Hepatocyte (in vitro differentiated cells): ENCODE measurements around the gene GART. TPM values are rescaled to one million over a fixed set of nuclear protein-coding genes. Genes with fewer than 3 reads are reported as not detected.

Source experiments
- DNase-seq: peaks from one replicate; pipeline ENCODE4 v3.0.0-alpha.2; 2016; ENCODE audit warnings: low spot score
- H2AFZ ChIP-seq: fragments of 200-600 bp; sonication (generic); 2 replicates; pipeline ENCODE4 v1.6.0; 2016; ENCODE audit warnings: antibody characterized with exemption, mild to moderate bottlenecking
- H3K27ac ChIP-seq: fragments of 200-600 bp; sonication (generic); 2 replicates; pipeline ENCODE4 v1.5.1; 2016; ENCODE audit warnings: mild to moderate bottlenecking
- H3K27me3 ChIP-seq: fragments of 200-600 bp; sonication (generic); 2 replicates; pipeline ENCODE4 v1.6.1; 2016
- H3K36me3 ChIP-seq: fragments of 200-600 bp; sonication (generic); replicated peaks from 2 replicates; pipeline ENCODE4 v1.5.1; 2016; ENCODE audit warnings: low read depth; ENCODE audit not compliant: insufficient read depth
- H3K4me1 ChIP-seq: fragments of 200-600 bp; sonication (generic); 2 replicates; pipeline ENCODE4 v1.5.1; 2016; ENCODE audit warnings: mild to moderate bottlenecking, moderate library complexity; ENCODE audit not compliant: insufficient read depth
- H3K4me2 ChIP-seq: fragments of 200-600 bp; sonication (generic); 2 replicates; pipeline ENCODE4 v1.6.0; 2016
- H3K4me3 ChIP-seq: fragments of 200-600 bp; sonication (generic); 2 replicates; pipeline ENCODE4 v1.5.1; 2016; ENCODE audit warnings: mild to moderate bottlenecking
- H3K79me2 ChIP-seq: fragments of 200-600 bp; sonication (generic); 2 replicates; pipeline ENCODE4 v1.6.0; 2017; ENCODE audit warnings: mild to moderate bottlenecking
- H3K9me2 ChIP-seq: fragments of 200-600 bp; sonication (generic); replicated peaks from 2 replicates; pipeline ENCODE4 v1.6.0; 2017; ENCODE audit warnings: mild to moderate bottlenecking; ENCODE audit not compliant: insufficient read depth
- H3K9me3 ChIP-seq: fragments of 200-600 bp; sonication (generic); 2 replicates; pipeline ENCODE4 v1.5.1; 2016; ENCODE audit warnings: low read depth, mild to moderate bottlenecking
- H4K20me1 ChIP-seq: fragments of 200-600 bp; sonication (generic); 2 replicates; pipeline ENCODE4 v1.6.0; 2016; ENCODE audit warnings: mild to moderate bottlenecking; ENCODE audit not compliant: insufficient read depth, poor library complexity, severe bottlenecking
- CTCF ChIP-seq: fragments of 200-600 bp; sonication (generic); IDR thresholded peaks from 2 replicates; pipeline ENCODE4 v1.5.1; 2016; ENCODE audit warnings: antibody characterized with exemption, mild to moderate bottlenecking; ENCODE audit not compliant: poor library complexity
- EZH2 ChIP-seq: fragments of 200-600 bp; sonication (generic); IDR thresholded peaks from 2 replicates; pipeline ENCODE4 v1.6.1; 2016; ENCODE audit warnings: antibody characterized with exemption, mild to moderate bottlenecking, borderline replicate concordance
- EZH2phosphoT487 ChIP-seq: fragments of 200-600 bp; sonication (generic); IDR thresholded peaks from one replicate; pipeline ENCODE4 v1.6.1; 2018; ENCODE audit warnings: antibody characterized with exemption, mild to moderate bottlenecking, low read depth, moderate library complexity; ENCODE audit not compliant: unreplicated experiment, severe bottlenecking
- WGBS: methylation state at CpG from one replicate; pipeline ENCODE4 v1.1.6; 2016; ENCODE audit warnings: low lambda C conversion rate; ENCODE audit errors: missing lambda C conversion rate; 5-methylcytosine and 5-hydroxymethylcytosine counted together
- polyA plus RNA-seq: library from polyadenylated mRNA; unstranded; fragments of >200 nt; fragmentation: Nextera tagmentation; extraction: Ambion mirVana; gene quantifications from 2 replicates; pipeline ENCODE4 v1.2.1, GENCODE V29; 2016
- total RNA-seq: library from RNA; depleted of rRNA; stranded (reverse); fragments of >200 nt; gene quantifications from 2 replicates; pipeline ENCODE4 v1.2.3, GENCODE V29; 2014

The GART gene
- total and polyA plus RNA-seq, 2 experiments from 2014 or later: 41.6 to 83.3 TPM

GRCh38 chr21:33572350-33572749 lies 30.4 kb upstream of the GART start:
- Histone ChIP-seq H3K27me3 (no peaks in the 10 kb centered on the region), H4K20me1 (no peaks in the 10 kb centered on the region), H3K9me3 (no peaks in the 10 kb centered on the region), H3K36me3 (no peaks in the 10 kb centered on the region), H3K27ac (no peak overlapping the region), H2AFZ (no peak overlapping the region), H3K4me3 (no peak overlapping the region), H3K4me1 (peaks cover 6% of the 10 kb centered on the region), H3K79me2 (peaks cover 23% of the 10 kb centered on the region), H3K9me2 (no peaks in the 10 kb centered on the region), H3K4me2 (no peak overlapping the region)
- no peak for DNase-seq
- 73% methylated on average over 3 of the region's 3 CpGs for WGBS
- TF ChIP-seq CTCF: no peak
- no peak for TF ChIP-seq EZH2
- no peak for TF ChIP-seq EZH2phosphoT487

GRCh38 chr21:33569991-33570390 lies 28.1 kb upstream of the GART start:
- Histone ChIP-seq H3K4me2 (no peak overlapping the region), H4K20me1 (peaks cover 10% of the 10 kb centered on the region), H3K9me2 (no peaks in the 10 kb centered on the region), H3K27ac (no peak overlapping the region), H3K9me3 (no peaks in the 10 kb centered on the region), H3K4me1 (no peaks in the 10 kb centered on the region), H3K4me3 (no peak overlapping the region), H2AFZ (no peak overlapping the region), H3K27me3 (no peaks in the 10 kb centered on the region), H3K36me3 (no peaks in the 10 kb centered on the region), H3K79me2 (peaks cover 47% of the 10 kb centered on the region)
- WGBS: 93% methylated on average over 5 of the region's 5 CpGs
- no peak for DNase-seq
- TF ChIP-seq EZH2 (no peak), CTCF (no peak), EZH2phosphoT487 (no peak)

GRCh38 chr21:33568448-33568847 lies 26.5 kb upstream of the GART start:
- Histone ChIP-seq H3K9me3 (no peaks in the 10 kb centered on the region), H3K27me3 (no peaks in the 10 kb centered on the region), H3K79me2 (peaks cover 62% of the 10 kb centered on the region), H3K27ac (no peak overlapping the region), H3K9me2 (no peaks in the 10 kb centered on the region), H3K4me2 (no peak overlapping the region), H4K20me1 (peaks cover 14% of the 10 kb centered on the region), H3K4me3 (no peak overlapping the region), H3K36me3 (no peaks in the 10 kb centered on the region), H3K4me1 (no peaks in the 10 kb centered on the region), H2AFZ (no peak overlapping the region)
- no peak for DNase-seq
- no peak for TF ChIP-seq EZH2
- no peak for TF ChIP-seq EZH2phosphoT487
- TF ChIP-seq CTCF: no peak
- 97% methylated on average over 2 of the region's 2 CpGs for WGBS

GRCh38 chr21:33567914-33568313 lies 26.0 kb upstream of the GART start:
- Histone ChIP-seq H3K4me2 (no peak overlapping the region), H3K9me2 (no peaks in the 10 kb centered on the region), H3K4me3 (no peak overlapping the region), H3K36me3 (no peaks in the 10 kb centered on the region), H3K9me3 (no peaks in the 10 kb centered on the region), H3K27ac (no peak overlapping the region), H4K20me1 (peaks cover 17% of the 10 kb centered on the region), H2AFZ (no peak overlapping the region), H3K79me2 (peaks cover 65% of the 10 kb centered on the region), H3K27me3 (no peaks in the 10 kb centered on the region), H3K4me1 (no peaks in the 10 kb centered on the region)
- TF ChIP-seq EZH2phosphoT487 (no peak), CTCF (no peak), EZH2 (no peak)
- 70% methylated on average over 6 of the region's 6 CpGs for WGBS
- no peak for DNase-seq
